Heart right ventricle (tissue), 16 donors: ENCODE measurements around the gene DRD4. TPM values are rescaled to one million over a fixed set of nuclear protein-coding genes. Genes with fewer than 3 reads are reported as not detected.
"Not testable (repeated sequence)": the region's sequence is repeated elsewhere in the genome, so short reads cannot be mapped to it uniquely, and the experiment has no call there.

Experiments used
- ATAC-seq, 8 donors: fragments of 200-7000 bp; cut with Tn5 transposase; one replicate each; pipeline ENCODE4 v1.9.1; 2020; ENCODE audit warnings: mild to moderate bottlenecking in 8 of 8, moderate library complexity in 8 of 8, moderate number of reproducible peaks in 1 of 8
- DNase-seq, 2 donors: peaks; one replicate each; pipeline ENCODE4 v3.0.0-alpha.2; 2020
- H3K27ac ChIP-seq, 10 donors: fragments of 200-600 bp; sonication (generic) in 2 of 10; one replicate each; pipeline versions ENCODE4 v1.5.0 to v1.8.0; 2020 to 2022; ENCODE audit warnings: mild to moderate bottlenecking in 3 of 10
- H3K27me3 ChIP-seq, 7 donors: fragments of 200-600 bp; one replicate each; pipeline ENCODE4 v1.8.0; 2021 to 2022; ENCODE audit warnings: mild to moderate bottlenecking in 2 of 7
- H3K36me3 ChIP-seq, 9 donors: fragments of 200-600 bp; sonication (generic) in 1 of 9; one replicate each; pipeline versions ENCODE4 v1.5.0 to v1.8.0; 2020 to 2022; ENCODE audit warnings: mild to moderate bottlenecking in 2 of 9
- H3K4me1 ChIP-seq, 9 donors: fragments of 200-600 bp; sonication (generic) in 1 of 9; one replicate each; pipeline versions ENCODE4 v1.5.0 to v1.8.0; 2020 to 2022; ENCODE audit warnings: mild to moderate bottlenecking in 4 of 9
- H3K4me3 ChIP-seq, 10 donors: fragments of 200-600 bp; sonication (generic) in 2 of 10; one replicate each; pipeline versions ENCODE4 v1.5.0 to v1.8.0; 2020 to 2022; ENCODE audit warnings: mild to moderate bottlenecking in 7 of 10, moderate library complexity in 2 of 10
- H3K9me3 ChIP-seq, 11 donors: fragments of 200-600 bp in 10 of 11; sonication (generic) in 2 of 11; one replicate each; pipeline versions ENCODE4 v1.5.0 to v1.8.0; 2013 to 2022; ENCODE audit warnings: mild to moderate bottlenecking in 2 of 11, control low read depth in 1 of 11, moderate library complexity in 1 of 11
- CTCF ChIP-seq, 9 donors: fragments of 200-600 bp; sonication (generic) in 2 of 9; IDR thresholded peaks; one replicate each; pipeline versions ENCODE4 v1.5.0 to v1.8.0; 2021 to 2022; ENCODE audit warnings: antibody characterized with exemption in 9 of 9, mild to moderate bottlenecking in 5 of 9, moderate library complexity in 1 of 9
- WGBS, 2 donors: extraction: QIAGEN DNeasy Blood & Tissue Kit; methylation state at CpG; one replicate each; pipeline ENCODE4 v1.1.7; 2013; ENCODE audit warnings: inconsistent platforms in 1 of 2; 5-methylcytosine and 5-hydroxymethylcytosine counted together
- intact Hi-C, 10 donors: fragments of 100-400 bp; cut with DNase I; formaldehyde crosslinking; loops; one replicate each; pipeline versions ENCODE4 v1.11.1 to v1.14.2; 2022
- polyA plus RNA-seq, 2 donors: library from polyadenylated mRNA; stranded (reverse); fragments of 200-250 nt; gene quantifications; one replicate each; pipeline ENCODE4 v1.2.3, GENCODE V29; 2013
- total RNA-seq, 10 donors: library from RNA; stranded (reverse); fragmentation: NEBNext Ultra II Directional in 3 of 10; extraction: Animal tissue kit (Norgen Biotek cat#: 25700) in 3 of 10; gene quantifications; one replicate each; pipeline versions ENCODE4 v1.2.1 to v1.2.4, GENCODE V29; 2021 to 2023
- donor health status: Arrhythmogenic right ventricular cardiomyopathy.
- donor health status: ischemic (EF 13 %, LVEDD 7.1; RV severe dilation, severe dysfunction).
- donor health status: healthy with polysubstance abuse.
- donor health status: DM: no; HTN: yes; CAD: no.
- donor health status: DM: no; HTN: no; CAD: no.
- donor health status: ischemic (EF 25% LVEDD 6.9; RV normal size, moderate dysfunction).
- donor health status: ischemic (EF 25% LVEDD 5.7; RV mildly dilated, moderate dysfunction).
- donor health status: healthy.
- donor health status: DM: yes; HTN: yes; CAD: no.
- donor health status: Ischemic cardiomyopathy.
- donor health status: ischemic (EF 35%, LVEDD 5.7; RV mildly dilated, moderate dysfunction).
- donor health status: nonischemic (EF 11% LVEDD 7.7; RV severe dilation, severe dysfunction).
- donor health status: DM: yes; HTN: yes; CAD: no.
- donor health status: PGD.
- donor health status: ischemic (EF 29% LVEDD 5.4; RV normal size, mild dysfunction).
- donor health status: nonischemic (EF 23%, LVEDD 6.1; RV moderate dilation, normal function).

The DRD4 gene
- total and polyA plus RNA-seq, 12 donors = 0.09 to 0.72 (median 0.49) TPM; not detected in 5

- no peak overlapping the region for H3K27ac ChIP-seq
- H3K4me1 ChIP-seq = peaks cover 0 to 6% (median 0%) of the 10 kb centered on the region in 9 donors
- no peak for ATAC-seq
- 93% methylated on average over 30 of the region's 30 CpGs for WGBS, 2 donors
- peaks cover 0 to 92% (median 23%) of the 10 kb centered on the region in 9 donors for H3K36me3 ChIP-seq
- no peak for TF ChIP-seq CTCF (IDR thresholded peaks at IDR 0.05)
- peaks cover 0 to 10% (median 0%) of the 10 kb centered on the region in 11 donors for H3K9me3 ChIP-seq
- intact Hi-C loops = no loop called here
- no peak for DNase-seq
- no peak overlapping the region for H3K4me3 ChIP-seq
- H3K27me3 ChIP-seq = no peaks in the 10 kb centered on the region
Observed at GRCh38 chr11:686451-687243, 49.6 kb downstream of the DRD4 start.

DNA sequence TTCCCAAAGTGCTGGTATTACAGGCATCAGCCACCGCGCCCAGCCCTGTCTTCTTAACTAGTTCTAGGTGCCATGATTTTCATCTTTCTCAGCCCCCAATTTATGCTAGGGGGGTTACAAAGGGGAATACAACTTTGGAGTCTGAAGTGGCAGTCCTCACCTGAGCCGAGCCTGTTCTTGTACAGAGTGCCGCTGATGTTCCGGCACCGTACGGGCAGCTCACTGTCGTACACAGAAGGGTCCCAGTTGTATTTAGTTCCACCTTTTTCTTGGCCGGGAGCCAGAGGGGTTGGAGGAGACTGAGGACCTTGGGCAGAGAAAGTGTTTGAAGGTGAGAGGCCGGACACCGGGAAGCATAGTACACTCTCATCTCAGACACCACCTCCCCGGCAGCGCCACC lies 50.7 kb downstream of the DRD4 start:
- Histone ChIP-seq H3K27ac (no peak overlapping the region), H3K27me3 (no peaks in the 10 kb centered on the region), H3K9me3 (peaks cover 0 to under 1% (median 0%) of the 10 kb centered on the region in 11 donors), H3K36me3 (peaks cover 0 to 81% (median 17%) of the 10 kb centered on the region in 9 donors), H3K4me1 (peaks cover 0 to 9% (median 0%) of the 10 kb centered on the region in 9 donors), H3K4me3 (no peak overlapping the region)
- ATAC-seq (no peak), DNase-seq (no peak)
- TF ChIP-seq CTCF (IDR thresholded peaks at IDR 0.05) = no peak
- intact Hi-C loops = no loop called here
- 91 to 92% methylated on average over 13 of the region's 13 CpGs for WGBS, 2 donors

GRCh38 chr11:688681-689080 lies 51.6 kb downstream of the DRD4 start:
- peaks cover 0 to 72% (median 17%) of the 10 kb centered on the region in 9 donors for H3K36me3 ChIP-seq

DNA sequence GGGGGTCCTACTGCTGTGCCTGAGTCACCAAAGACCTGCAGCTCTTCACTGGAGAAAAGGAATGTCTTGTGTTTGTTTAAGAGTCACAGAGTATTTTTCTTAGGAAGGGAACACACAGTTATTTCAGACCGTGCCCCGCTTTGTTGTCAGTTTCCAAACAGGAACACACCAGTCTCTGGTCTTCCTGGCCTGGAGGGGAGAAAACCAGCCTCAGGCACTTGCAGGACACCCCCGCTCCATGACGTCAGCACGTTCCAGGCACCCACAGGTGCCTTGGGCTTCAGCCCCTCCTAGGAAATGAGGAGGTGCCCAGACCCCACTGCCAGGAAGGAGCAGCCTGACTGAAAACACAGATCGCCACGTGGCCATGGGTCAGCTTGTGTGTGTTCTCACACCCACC lies 52.6 kb downstream of the DRD4 start:
- H3K4me1 ChIP-seq = peaks cover 7 to 28% (median 17%) of the 10 kb centered on the region in 9 donors
- DNase-seq (no peak), ATAC-seq (no peak)
- intact Hi-C loops = no loop called here
- H3K27ac ChIP-seq = no peak overlapping the region
- no peaks in the 10 kb centered on the region for H3K9me3 ChIP-seq
- H3K36me3 ChIP-seq = peaks cover 0 to 63% (median 14%) of the 10 kb centered on the region in 9 donors
- no peak overlapping the region for H3K4me3 ChIP-seq
- no peak for TF ChIP-seq CTCF (IDR thresholded peaks at IDR 0.05)
- no peaks in the 10 kb centered on the region for H3K27me3 ChIP-seq
- 86 to 87% methylated on average over 7 of the region's 7 CpGs for WGBS, 2 donors

More at GRCh38 chr11:688681-689080, 51.6 kb downstream of the DRD4 start:
- WGBS, 2 donors = 83 to 93% methylated on average over 9 of the region's 9 CpGs
- ATAC-seq (no peak), DNase-seq (no peak)
- Histone ChIP-seq H3K4me1 (peaks cover 4 to 19% (median 9%) of the 10 kb centered on the region in 9 donors), H3K27ac (no peak overlapping the region), H3K9me3 (no peaks in the 10 kb centered on the region), H3K27me3 (no peaks in the 10 kb centered on the region), H3K4me3 (no peak overlapping the region)
- no peak for TF ChIP-seq CTCF (IDR thresholded peaks at IDR 0.05)
- intact Hi-C loops = no loop called here

- intact Hi-C loops = not testable (repeated sequence)
Observed at GRCh38 chr11:690244-690643, 53.2 kb downstream of the DRD4 start.

More at GRCh38 chr11:690244-690643, 53.2 kb downstream of the DRD4 start:
- not testable (repeated sequence) for ATAC-seq, H3K27me3 ChIP-seq, DNase-seq, H3K27ac ChIP-seq, H3K4me3 ChIP-seq, H3K9me3 ChIP-seq
- WGBS, 2 donors = 96 to 100% methylated on average over 3 of the region's 3 CpGs
- H3K4me1 ChIP-seq = peaks cover 7 to 28% (median 17%) of the 10 kb centered on the region in 9 donors
- H3K36me3 ChIP-seq = peaks cover 0 to 56% (median 13%) of the 10 kb centered on the region in 9 donors
